CD4-positive, alpha-beta T cell treated with Interleukin-4 for 4 hours (primary cell): ENCODE results near the gene LRRC8B.
"Not testable (repeated sequence)": the region's sequence is repeated elsewhere in the genome, so short reads cannot be mapped to it uniquely, and the experiment has no call there.

ENCODE experiments used
- DNase-seq: peaks from one replicate; pipeline ENCODE4 v3.0.0-alpha.2; 2020

LRRC8B gene

DNA sequence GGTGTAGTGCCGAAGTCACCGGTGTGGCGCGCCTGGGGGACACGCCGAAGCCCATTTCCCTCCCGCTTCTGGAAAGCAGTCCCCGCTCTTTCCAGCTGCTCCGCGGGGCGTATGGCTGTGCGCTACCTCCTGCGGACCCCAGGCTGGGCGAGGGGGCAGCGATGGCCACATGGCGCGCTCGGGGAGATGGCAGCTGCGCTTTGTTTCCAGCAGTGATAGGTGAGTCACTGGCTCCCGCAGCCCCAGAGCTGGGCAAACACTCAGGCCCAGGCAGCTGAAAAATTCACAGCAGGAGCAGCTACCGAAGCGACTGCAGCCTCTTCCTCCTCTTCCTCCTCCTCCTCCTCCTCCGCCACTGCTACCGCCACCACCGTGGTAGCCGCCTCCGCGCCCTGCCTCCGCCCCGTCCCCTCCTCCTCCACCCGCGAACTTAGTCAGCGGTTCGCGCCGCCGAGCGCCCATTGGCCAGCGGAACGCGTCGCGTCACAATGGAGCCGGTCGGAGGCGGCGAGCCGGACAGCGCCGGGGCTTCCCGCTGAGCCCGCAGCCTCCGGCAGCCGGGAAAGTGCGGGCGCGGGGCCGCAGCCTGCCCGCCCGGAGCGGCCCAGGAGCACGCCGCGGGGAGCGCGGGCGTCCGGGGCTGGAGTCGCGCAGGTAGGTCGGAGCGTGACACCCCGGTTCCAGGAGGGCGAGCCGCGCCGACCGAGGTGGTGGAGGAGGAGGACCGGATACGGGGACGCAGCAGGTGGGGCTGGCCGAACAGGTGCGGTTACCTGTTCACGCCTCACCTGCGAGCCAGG is at the start of gene LRRC8B:
LRRC8B (plus strand) TSS at position 461 of the 800 bp plus-strand sequence. CDS start 57,822 bp downstream, outside the sequence.
- DNase-seq, result peak; percentile 88

- DNase-seq, result no peak
These were observed 49.4 kb upstream of the LRRC8B start for GRCh38 chr1:89475269-89475668.

DNA sequence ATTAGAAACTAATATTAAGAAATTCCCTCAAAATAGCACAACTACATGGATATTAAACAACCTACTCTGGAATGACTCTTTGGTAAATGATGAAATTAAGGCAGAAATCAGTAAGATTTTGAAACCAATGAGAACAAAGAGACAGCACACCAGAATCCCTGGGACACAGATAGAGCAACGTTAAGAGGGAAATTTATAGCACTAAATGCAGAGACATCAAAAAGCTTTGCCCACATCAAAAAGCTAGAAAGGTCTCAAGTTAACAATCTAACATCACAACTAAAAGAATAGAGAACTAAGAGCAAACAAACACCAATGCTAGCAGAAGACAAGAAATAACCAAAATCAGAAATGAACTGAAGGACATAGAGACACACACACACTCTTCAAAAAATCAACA is 48.6 kb upstream of the LRRC8B start:
- DNase-seq, result no peak

- DNase-seq, result peak; percentile 79
These were observed 41.4 kb upstream of the LRRC8B start for GRCh38 chr1:89483010-89483756.

- no peak for DNase-seq
These were observed 40.9 kb upstream of the LRRC8B start for GRCh38 chr1:89483757-89484077.

- DNase-seq, result no peak
These were observed 40.3 kb upstream of the LRRC8B start for GRCh38 chr1:89484092-89485038.

- no peak for DNase-seq
These were observed 36.7 kb upstream of the LRRC8B start for GRCh38 chr1:89487972-89488371.

- DNase-seq, result no peak
These were observed 35.4 kb upstream of the LRRC8B start for GRCh38 chr1:89489047-89489729.

DNA sequence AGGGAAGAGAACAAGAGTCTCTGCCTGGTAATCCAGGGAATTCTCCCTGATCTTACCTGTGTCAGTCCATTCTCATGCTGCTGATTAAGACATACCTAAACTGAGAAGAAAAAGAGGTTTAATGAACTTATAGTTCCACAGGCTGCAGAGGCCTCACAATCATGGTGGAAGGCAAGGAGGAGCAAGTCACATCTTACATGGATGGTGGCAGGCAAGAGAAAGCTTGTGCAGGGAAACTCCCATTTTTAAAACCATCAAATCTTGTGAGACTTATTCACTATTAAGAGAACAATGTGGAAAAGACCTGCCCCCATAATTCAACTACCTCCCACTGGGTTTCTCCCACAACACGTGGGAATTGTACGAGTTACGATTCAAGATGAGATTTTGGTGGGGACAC is 34.2 kb upstream of the LRRC8B start:
- no peak for DNase-seq

DNA sequence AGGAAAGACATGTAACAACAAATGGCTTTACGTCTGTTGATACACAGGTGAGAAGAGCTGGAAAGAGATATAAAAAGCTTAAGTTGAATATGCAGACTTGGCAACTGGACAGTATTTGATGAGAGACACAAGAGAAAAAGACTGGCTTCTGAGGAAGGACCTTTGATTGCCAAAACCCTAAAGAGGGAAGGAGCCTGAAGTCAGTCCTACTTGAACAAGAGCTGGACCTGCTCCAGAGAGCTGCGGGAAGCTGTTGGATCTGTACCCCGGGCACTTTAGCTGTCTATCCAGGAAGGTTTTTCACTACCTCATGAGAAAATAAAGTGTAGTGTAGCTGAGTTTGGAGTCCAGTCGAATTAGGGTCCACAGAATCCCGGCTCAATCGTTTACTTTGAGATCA is 25.3 kb upstream of the LRRC8B start:
- no peak for DNase-seq

- DNase-seq, result no peak
These were observed 22.6 kb upstream of the LRRC8B start for GRCh38 chr1:89502042-89502441.

DNA sequence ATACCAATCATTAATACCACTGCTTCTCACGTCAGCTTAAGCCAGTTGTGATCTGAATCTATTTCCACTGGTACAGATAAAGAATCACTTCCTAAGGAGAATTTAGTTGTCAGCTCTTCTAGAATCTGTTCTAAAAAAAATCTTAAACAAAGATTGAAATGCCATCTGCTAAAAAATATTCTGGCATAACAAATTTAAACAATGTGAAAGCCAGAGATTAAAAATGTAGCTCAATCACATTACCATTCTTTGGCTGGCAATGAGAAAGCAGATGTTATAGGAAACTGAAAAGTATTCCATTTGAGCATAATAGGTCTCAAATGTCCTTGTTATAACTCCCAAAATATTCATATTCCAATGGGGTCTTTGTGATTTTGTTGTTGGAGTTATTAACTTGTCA is 21.7 kb upstream of the LRRC8B start:
- DNase-seq, result no peak

DNA sequence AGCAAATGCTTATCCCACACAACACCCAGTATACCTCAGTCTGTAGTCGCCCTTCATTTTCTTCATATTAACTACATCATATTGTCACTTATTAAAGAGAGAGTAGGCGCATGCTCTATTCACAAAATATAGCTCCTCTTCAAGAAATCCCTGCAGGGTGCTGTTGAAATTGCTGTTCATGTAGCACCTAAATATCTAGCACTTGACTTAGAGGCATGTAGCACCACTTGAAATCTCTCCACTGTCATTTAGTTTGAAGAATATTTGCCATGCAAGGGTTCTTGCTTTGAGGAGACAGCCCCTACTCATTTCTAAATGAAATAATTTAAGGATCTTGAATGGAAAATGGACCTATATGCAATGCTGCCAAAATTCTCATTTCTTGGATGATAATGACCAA is 20.9 kb upstream of the LRRC8B start:
- no peak for DNase-seq

DNA sequence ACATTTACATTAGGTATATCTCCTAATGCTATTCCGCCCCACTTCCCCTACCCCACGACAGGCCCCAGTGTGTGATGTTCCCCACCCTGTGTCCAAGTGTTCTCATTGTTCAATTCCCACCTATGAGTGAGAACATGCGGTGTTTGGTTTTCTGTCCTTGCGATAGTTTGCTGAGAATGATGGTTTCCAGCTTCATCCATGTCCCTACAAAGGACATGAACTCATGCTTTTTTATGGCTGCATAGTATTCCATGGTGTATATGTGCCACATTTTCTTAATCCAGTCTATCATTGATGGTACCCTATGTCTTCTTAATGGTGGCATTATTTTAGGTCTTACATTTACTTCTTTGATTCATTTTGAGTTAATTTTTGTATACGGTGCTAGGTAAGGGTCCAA is 14.6 kb upstream of the LRRC8B start:
- not testable (repeated sequence) for DNase-seq

DNA sequence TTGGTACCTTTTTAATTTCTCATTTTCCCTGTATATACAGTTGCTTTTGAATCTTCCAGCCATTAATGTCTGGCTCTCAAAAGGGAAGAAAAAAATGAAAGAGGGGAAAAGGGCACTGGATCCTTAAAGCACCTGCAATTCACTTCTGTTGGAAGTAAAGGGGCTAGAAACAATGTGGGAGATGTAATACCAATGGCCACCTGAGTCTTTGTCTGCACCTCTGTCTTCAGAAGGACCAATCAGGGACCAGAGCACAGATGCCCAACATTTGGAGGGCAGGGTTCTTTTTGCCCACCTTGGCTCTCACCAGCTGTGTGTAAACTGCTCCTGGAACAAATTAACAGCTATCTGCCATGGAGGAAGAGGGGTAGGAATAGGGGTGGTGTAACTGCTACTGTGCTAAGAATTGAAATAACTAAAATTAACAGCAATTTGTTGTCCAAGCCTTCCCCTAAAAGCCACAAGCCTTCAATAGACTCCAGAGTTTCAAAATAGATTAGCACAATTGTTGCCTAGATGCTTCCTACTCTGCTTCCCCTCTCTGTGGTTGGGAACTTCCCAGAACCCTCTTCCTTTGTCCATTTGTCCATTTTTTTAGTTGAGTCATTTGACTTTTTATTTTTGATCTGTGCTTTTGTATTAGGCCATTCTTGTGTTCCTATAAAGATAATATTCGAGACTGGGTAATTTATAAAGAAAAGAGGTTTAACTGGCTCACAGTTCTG is 11.5 kb upstream of the LRRC8B start:
- no peak for DNase-seq

DNA sequence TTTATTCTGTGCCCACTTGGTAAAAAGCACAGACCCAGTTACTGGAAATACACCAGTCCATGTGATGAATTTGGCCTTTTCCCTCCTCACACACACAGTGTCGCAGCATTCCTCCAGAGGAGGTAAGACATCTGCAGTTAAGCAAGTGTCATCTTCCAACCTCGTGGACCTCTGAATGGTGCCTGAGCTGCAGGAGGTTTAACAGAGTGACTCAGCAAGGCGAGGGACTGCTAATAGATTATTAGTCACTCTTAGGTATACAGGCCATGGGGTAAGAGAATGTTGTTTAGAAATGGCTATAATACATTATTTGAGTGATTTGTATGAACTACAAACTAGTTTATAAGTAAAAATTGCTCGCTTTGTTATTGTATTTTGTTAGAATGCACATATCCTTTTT is 8.6 kb upstream of the LRRC8B start:
- no peak for DNase-seq

DNA sequence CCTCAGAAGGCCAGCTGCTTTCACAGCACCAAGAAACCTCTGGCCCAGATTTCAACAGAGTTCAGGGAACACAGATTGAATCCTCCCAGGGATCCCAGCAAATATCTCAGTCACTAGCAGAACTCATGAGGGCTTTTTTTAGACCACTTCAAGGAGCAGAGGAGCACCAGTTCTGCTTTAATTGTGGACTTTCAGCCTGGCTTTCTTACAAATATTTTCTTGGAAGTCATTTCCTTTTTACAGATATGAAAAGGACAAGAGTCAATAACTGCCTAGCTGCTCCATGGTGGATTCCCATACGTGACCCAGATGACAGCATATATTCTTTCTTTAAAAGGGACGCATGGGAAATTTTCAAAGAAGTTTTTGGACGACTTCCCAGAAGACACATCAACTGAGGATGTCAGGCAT is 6.4 kb upstream of the LRRC8B start:
- no peak for DNase-seq

DNA sequence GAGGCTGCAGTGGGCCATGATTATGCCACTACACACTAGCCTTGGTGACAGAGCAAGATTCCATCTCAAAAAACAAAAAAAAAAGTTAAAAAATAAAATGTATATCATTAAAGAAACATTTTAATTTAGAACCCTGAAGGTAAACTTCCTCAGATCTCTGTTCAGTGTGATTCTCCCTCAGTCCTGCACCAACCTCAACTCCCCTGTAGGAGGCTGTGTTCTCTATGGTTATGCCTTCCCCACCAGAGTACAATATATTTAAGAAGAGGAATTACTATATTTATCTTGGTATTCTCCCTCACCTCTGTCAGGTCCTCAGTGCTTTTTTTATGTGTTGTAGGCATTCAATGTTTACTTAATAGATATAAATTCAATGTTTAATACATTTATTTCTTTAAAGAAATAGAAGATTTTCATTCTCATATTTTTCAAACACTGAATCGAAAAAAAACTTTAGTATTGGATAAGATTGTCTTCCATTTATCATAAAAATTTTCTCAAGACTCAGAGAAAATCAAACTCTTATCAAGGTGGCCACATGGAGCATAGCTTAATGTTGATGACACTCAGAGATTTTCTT is 4.8 kb upstream of the LRRC8B start:
- peak; percentile 70 for DNase-seq

- DNase-seq, result not testable (repeated sequence)
These were observed 2.7 kb upstream of the LRRC8B start for GRCh38 chr1:89521977-89522376.

- DNase-seq, result peak; percentile 64
These were observed 859 bp upstream of the LRRC8B start for GRCh38 chr1:89523572-89524368.
